Measurements from ENCODE around the gene ST6GALNAC3. TPM values are rescaled to one million over a fixed set of nuclear protein-coding genes. Genes with fewer than 3 reads are reported as not detected.

The ST6GALNAC3 gene
- total RNA-seq (2022; extraction: Qiagen RNA extraction; ENCODE audit: low read depth), result 0.24 to 0.80 TPM (median 0.54 TPM) in 5 replicates

DNA sequence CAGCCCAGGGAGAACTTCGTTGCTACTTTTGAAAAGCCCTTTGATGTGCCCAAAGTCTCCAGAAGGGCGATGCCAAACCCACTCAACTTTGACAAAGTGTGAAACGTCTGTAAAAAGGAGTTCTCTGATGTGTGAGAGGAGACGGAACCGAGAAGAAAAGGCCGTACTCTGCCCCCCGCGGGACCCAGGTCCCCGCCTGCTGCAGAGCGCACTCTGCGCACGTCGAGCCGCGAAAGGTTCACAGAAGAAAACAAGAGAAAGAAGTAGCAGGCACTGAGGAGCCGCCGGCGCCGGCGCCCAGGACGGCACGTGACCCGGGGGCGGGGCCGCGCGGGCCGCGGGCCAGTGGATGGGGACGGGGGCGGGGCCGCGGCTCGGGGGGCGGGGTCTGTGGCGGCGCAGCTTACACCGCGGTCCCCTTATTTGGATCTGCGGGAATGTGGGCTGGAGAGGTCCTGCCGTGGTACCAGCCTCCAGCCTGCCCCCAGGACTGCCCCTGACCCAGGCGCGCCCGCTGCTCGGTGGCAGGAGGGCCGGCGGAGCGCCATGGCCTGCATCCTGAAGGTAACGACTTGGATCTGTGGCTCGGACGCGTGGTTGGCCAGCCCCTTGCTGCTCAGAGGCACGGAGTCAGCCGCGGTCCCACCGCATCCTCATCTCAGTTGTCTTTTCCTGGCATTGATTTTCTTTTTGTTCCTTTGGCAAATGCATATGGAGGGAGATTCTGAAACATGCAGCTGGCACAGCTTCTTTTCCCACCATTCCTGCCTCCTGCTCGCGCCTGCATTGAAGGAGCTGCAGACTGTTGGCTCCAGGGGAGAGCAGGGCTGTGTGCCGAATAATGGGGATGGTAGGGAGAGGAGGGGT, at the start of gene ST6GALNAC3:
TSS of gene ST6GALNAC3 (plus strand) at position 426 of the 867 bp plus-strand sequence.

Other genes starting within 250 kb of the ST6GALNAC3 start
- gene ASB17, start 142.3 kb upstream of the ST6GALNAC3 start, total RNA-seq (2022; extraction: Qiagen RNA extraction; ENCODE audit: low read depth), result not detected in 5 replicates

All from A549 treated with CpdA at 1 μM for 4 hours (cell line).